ENCODE data around the gene B3GALT4. TPM values are rescaled to one million over a fixed set of nuclear protein-coding genes. Genes with fewer than 3 reads are reported as not detected.

B3GALT4 gene
- total RNA-seq, 1 experiment from 2014 or later = 1.9 TPM

DNA sequence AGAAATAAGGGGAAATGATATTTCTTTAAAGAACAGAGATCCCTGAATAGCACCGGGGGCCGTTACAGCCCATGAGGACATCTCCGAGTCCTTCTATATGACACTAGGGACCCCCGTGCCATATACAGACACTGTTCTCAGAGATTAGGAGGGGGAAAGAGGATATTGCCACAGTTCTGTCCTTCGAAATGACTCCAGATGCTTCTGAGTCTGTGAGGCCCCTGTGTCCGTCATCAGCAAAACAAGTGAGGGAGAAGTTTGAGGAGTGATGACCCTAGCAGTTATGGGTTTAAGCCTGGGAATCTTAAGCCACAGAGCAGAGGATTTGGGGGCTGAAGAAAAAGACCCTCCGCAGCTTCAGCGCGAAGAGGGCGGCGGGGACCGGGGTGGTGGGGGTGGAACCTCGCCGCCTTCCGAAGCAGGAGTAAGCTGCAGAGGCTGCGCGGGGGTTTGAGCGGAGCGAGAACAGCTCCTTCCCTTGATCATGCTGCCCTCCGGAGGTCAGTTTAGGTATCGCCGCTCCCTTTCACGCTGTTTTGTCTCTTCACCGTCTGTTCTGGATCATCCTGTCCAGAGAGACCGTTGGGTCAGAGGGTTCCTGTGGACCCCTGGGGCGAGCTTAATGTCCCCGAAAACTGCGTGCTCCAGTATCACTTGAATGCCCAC lies 28.8 kb upstream of the B3GALT4 start:
- Histone ChIP-seq H3K4me1 (ENCODE audit: control insufficient read depth in 1 of 2, insufficient read depth in 2 of 2, low read length in 2 of 2) (peaks cover 16 to 37% of the 10 kb centered on the region in 2 experiments), H3K9ac (ENCODE audit: low read length) (peak overlapping the region; percentile 88), H3K79me2 (ENCODE audit: insufficient read depth, low read length) (no peaks in the 10 kb centered on the region), H3K9me3 (ENCODE audit: control insufficient read depth in 1 of 2, insufficient read depth in 1 of 2, low read depth in 1 of 2, low read length in 2 of 2) (no peaks in the 10 kb centered on the region), H3K4me2 (ENCODE audit: low read length) (peak overlapping the region; percentile 99), H4K20me1 (ENCODE audit: insufficient read depth) (no peaks in the 10 kb centered on the region), H3K27ac (ENCODE audit: low read depth, low read length) (peak overlapping the region; percentile 74), H3K27me3 (ENCODE audit: insufficient read depth, low read length) (no peaks in the 10 kb centered on the region), H3K9me2 (ENCODE audit: insufficient read depth) (no peaks in the 10 kb centered on the region), H2AFZ (ENCODE audit: low read depth, low read length, poor library complexity, severe bottlenecking) (peak overlapping the region; percentile 68), H3K4me3 (replicated peaks in 1 of 2; ENCODE audit: low read depth in 1 of 2, low read length in 2 of 2) (peak overlapping the region; percentile 74 to 85), H3K36me3 (ENCODE audit: control insufficient read depth in 1 of 2, insufficient read depth in 2 of 2, low read length in 2 of 2) (no peaks in the 10 kb centered on the region)
- intact Hi-C loops (cut with micrococcal nuclease) = loop anchor here (1.0 to 2.0 kb wide), 4 partner anchors 43 to 234 kb away; partner anchors contain the start of gene HSD17B8
- ATAC-seq = peak; percentile 57
- ChIA-PET CTCF (interaction anchor here (0.6 to 4.3 kb wide), 23 partner anchors 8 to 315 kb away, joined by 3 to 49 read pairs (median 5); partner anchors contain the start of genes HLA-DPB1, HSD17B8, RING1 and RPS18), POLR2A (interaction anchor here (0.6 to 4.0 kb wide), 10 partner anchors 9 to 276 kb away, joined by 3 to 24 read pairs (median 6); partner anchors contain the start of genes B3GALT4, RPS18 and VPS52), RAD21 (ENCODE audit: low non-redundant PET in 1 of 2, low total read pairs in 2 of 2, uncharacterized antibody in 2 of 2, unreplicated experiment in 2 of 2) (interaction anchor here (0.6 to 1.4 kb wide), 6 partner anchors 40 to 124 kb away, joined by 3 to 6 read pairs (median 4); partner anchors contain the start of gene RING1 (in 1 of the 2))
- BruUV-seq (replicated peaks) = no TSS peak
- TF ChIP-seq EGR1 (IDR thresholded peaks at IDR 0.05; ENCODE audit: low read depth) = no peak
- TF ChIP-seq RAD21 (IDR thresholded peaks at IDR 0.05; ENCODE audit: low read depth) = peak; percentile 94
- TF ChIP-seq, protein P1, sequence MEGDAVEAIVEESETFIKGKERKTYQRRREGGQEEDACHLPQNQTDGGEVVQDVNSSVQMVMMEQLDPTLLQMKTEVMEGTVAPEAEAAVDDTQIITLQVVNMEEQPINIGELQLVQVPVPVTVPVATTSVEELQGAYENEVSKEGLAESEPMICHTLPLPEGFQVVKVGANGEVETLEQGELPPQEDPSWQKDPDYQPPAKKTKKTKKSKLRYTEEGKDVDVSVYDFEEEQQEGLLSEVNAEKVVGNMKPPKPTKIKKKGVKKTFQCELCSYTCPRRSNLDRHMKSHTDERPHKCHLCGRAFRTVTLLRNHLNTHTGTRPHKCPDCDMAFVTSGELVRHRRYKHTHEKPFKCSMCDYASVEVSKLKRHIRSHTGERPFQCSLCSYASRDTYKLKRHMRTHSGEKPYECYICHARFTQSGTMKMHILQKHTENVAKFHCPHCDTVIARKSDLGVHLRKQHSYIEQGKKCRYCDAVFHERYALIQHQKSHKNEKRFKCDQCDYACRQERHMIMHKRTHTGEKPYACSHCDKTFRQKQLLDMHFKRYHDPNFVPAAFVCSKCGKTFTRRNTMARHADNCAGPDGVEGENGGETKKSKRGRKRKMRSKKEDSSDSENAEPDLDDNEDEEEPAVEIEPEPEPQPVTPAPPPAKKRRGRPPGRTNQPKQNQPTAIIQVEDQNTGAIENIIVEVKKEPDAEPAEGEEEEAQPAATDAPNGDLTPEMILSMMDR (IDR thresholded peaks at IDR 0.05 in 2 of 3, conservative IDR thresholded peaks at IDR 0.05 in 1 of 3; ENCODE audit: borderline replicate concordance in 1 of 3, insufficient read depth in 1 of 3, low read depth in 2 of 3, low read length in 2 of 3) = peak; percentile 76 to 85 (median 78)
- TF ChIP-seq POLR2AphosphoS5 (IDR thresholded peaks at IDR 0.05; ENCODE audit: low read depth, low read length) = no peak
- peak; percentile 76 for DNase-seq (ENCODE audit: low read depth, low spot score)

DNA sequence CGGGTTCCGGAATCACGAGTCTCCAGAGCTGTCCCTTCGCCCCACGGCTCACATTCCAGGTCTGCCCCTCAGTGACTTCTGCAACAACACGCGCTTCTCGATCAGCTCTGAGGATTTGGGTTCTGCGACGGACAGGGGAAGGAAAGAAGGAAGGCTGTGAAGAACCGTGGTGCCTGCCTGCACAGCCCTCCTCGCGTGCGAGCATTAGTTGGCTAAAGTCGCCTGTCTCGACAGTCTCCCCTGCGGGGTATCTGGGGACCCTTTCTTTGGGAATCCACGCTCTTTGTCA lies 28.3 kb upstream of the B3GALT4 start:
- ChIA-PET RAD21 (ENCODE audit: low non-redundant PET in 1 of 2, low total read pairs in 2 of 2, uncharacterized antibody in 2 of 2, unreplicated experiment in 2 of 2) (interaction anchor here (0.7 to 1.4 kb wide), 4 partner anchors 40 to 88 kb away, joined by 3 to 6 read pairs (median 5); partner anchors contain the start of gene RING1 (in 1 of the 2)), POLR2A (interaction anchor here (0.6 to 4.0 kb wide), 10 partner anchors 10 to 277 kb away, joined by 3 to 24 read pairs (median 6); partner anchors contain the start of genes B3GALT4, RPS18 and VPS52), CTCF (interaction anchor here (0.9 to 4.3 kb wide), 20 partner anchors 9 to 315 kb away, joined by 3 to 49 read pairs (median 6); partner anchors contain the start of genes HSD17B8, RING1, RPS18 and VPS52)
- Histone ChIP-seq H3K27me3 (ENCODE audit: insufficient read depth, low read length) (no peaks in the 10 kb centered on the region), H3K36me3 (ENCODE audit: control insufficient read depth in 1 of 2, insufficient read depth in 2 of 2, low read length in 2 of 2) (no peaks in the 10 kb centered on the region), H4K20me1 (ENCODE audit: insufficient read depth) (no peaks in the 10 kb centered on the region), H2AFZ (ENCODE audit: low read depth, low read length, poor library complexity, severe bottlenecking) (no peak overlapping the region), H3K4me1 (ENCODE audit: control insufficient read depth in 1 of 2, insufficient read depth in 2 of 2, low read length in 2 of 2) (peaks cover 16 to 37% of the 10 kb centered on the region in 2 experiments), H3K9me2 (ENCODE audit: insufficient read depth) (no peaks in the 10 kb centered on the region), H3K27ac (ENCODE audit: low read depth, low read length) (peak overlapping the region; percentile 74), H3K79me2 (ENCODE audit: insufficient read depth, low read length) (no peaks in the 10 kb centered on the region), H3K4me3 (replicated peaks in 1 of 2; ENCODE audit: low read depth in 1 of 2, low read length in 2 of 2) (peak overlapping the region; percentile 74 to 85), H3K9me3 (ENCODE audit: control insufficient read depth in 1 of 2, insufficient read depth in 1 of 2, low read depth in 1 of 2, low read length in 2 of 2) (no peaks in the 10 kb centered on the region), H3K4me2 (ENCODE audit: low read length) (peak overlapping the region; percentile 99), H3K9ac (ENCODE audit: low read length) (peak overlapping the region; percentile 88)
- BruUV-seq (replicated peaks) = TSS peak; percentile 85
- intact Hi-C loops (cut with micrococcal nuclease) = loop anchor here (1.0 to 2.0 kb wide), 4 partner anchors 44 to 234 kb away; partner anchors contain the start of gene HSD17B8
- DNase-seq (ENCODE audit: low read depth, low spot score) (no peak), ATAC-seq (peak; percentile 15)
- no peak for TF ChIP-seq EGR1 (IDR thresholded peaks at IDR 0.05; ENCODE audit: low read depth)
- no peak for TF ChIP-seq SP1 (IDR thresholded peaks at IDR 0.05; ENCODE audit: low read depth)
- TF ChIP-seq YY1 (IDR thresholded peaks at IDR 0.05; ENCODE audit: extremely low read depth, insufficient replicate concordance, low read depth, low read length) = no peak
- TF ChIP-seq RAD21 (IDR thresholded peaks at IDR 0.05; ENCODE audit: low read depth) = no peak
- TF ChIP-seq FOSL1 (IDR thresholded peaks at IDR 0.05; ENCODE audit: low read depth) = no peak

Data from HCT116 (cell line).